Fibroblast of pulmonary artery (primary cell): Measurements from ENCODE around the gene TTLL10.
"Not testable (repeated sequence)": the region's sequence is repeated elsewhere in the genome, so short reads cannot be mapped to it uniquely, and the experiment has no call there.

Source experiments
- DNase-seq: peaks from one replicate; pipeline ENCODE4 v3.0.0-alpha.2; 2010; ENCODE audit warnings: low read depth
- H3K4me3 ChIP-seq: replicated peaks from 2 replicates; pipeline ENCODE4 v1.5.1; 2011; ENCODE audit warnings: low read depth, mild to moderate bottlenecking, control low read depth, low read length, moderate library complexity
- TF ChIP-seq, protein P1 (sequence below): IDR thresholded peaks from 2 replicates; pipeline ENCODE4 v1.5.1; 2011; ENCODE audit warnings: mild to moderate bottlenecking, control low read depth, low read length, inconsistent platforms; ENCODE audit errors: missing control alignments

The TTLL10 gene

DNA sequence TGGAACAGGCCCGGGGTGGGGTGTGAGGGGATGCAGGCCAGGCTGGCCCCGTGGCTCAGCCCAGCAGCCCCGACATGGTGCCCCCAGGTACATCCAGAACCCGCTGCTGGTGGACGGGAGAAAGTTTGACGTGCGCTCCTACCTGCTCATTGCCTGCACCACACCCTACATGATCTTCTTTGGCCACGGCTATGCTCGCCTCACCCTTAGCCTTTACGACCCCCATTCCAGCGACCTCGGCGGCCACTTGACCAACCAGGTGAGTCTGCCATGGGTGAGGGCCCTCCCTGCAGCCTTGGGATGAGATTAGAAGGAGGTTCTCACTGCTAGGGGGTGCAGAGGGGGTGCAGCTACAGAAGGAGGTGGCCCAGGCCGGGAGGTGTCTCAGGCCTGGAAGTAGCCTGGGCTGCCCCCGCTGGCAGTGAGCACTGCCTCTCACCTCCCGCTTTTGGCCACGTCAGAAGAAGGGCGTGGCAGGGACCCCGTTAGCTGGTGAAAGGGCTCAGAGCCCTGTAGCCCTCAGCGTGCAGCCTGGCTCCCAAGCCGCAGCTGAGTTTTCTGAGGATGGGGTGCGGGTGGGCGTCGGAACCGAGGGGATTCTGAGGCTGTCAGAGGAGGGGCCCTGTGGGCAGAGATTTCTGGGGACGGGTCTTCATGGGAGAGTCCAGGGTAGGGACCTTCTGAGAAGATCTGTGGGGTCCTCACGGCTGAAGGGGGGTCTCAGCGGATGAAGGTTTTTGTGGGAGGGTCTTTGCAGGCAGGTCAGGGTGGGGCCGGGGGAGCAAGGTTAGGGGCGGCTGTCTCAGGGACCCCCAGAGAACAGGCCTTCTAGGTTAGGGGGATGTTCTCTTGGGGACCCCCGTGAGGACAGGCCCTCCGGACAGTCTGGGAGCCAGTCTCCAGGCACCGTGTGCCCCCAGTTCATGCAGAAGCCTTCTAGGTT lies 10.4 kb downstream of the TTLL10 start:
- H3K4me3 ChIP-seq = no peak overlapping the region
- no peak for DNase-seq
- TF ChIP-seq, protein P1, sequence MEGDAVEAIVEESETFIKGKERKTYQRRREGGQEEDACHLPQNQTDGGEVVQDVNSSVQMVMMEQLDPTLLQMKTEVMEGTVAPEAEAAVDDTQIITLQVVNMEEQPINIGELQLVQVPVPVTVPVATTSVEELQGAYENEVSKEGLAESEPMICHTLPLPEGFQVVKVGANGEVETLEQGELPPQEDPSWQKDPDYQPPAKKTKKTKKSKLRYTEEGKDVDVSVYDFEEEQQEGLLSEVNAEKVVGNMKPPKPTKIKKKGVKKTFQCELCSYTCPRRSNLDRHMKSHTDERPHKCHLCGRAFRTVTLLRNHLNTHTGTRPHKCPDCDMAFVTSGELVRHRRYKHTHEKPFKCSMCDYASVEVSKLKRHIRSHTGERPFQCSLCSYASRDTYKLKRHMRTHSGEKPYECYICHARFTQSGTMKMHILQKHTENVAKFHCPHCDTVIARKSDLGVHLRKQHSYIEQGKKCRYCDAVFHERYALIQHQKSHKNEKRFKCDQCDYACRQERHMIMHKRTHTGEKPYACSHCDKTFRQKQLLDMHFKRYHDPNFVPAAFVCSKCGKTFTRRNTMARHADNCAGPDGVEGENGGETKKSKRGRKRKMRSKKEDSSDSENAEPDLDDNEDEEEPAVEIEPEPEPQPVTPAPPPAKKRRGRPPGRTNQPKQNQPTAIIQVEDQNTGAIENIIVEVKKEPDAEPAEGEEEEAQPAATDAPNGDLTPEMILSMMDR = no peak

DNA sequence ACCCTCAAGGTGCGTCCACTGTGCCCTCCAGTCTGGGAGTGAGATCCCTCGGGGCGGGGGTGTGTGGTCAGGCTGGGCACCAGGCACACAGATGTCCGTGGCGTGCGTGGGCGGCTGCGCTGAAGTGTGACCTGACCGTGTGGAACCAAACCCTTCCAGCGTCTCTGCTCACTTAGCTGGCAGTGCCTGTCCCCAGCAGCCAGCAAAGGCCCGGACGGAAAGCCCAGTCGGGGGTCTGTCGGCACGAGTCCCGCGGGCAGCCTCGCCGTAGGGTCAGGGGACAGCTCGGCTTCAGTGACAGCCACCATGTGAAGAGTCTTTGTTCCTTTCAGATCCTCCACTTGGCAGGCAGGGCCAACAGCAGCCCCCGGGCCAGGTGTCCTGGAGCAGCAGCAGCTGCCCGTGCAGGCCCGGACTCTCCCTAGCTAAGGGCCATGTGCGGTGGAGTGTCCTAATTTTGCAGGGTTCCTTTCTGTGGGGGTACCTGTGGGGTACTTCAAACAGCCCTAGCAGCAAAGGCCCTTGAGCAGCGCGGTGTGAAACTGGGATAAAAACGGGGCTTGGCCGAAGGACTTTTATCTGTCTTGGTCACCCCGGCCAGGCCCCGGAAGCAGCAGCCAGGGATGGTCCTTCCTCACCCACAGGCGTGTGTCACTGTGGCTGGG lies 11.6 kb downstream of the TTLL10 start:
- H3K4me3 ChIP-seq = no peak overlapping the region
- no peak for DNase-seq
- TF ChIP-seq, protein P1 = no peak

DNA sequence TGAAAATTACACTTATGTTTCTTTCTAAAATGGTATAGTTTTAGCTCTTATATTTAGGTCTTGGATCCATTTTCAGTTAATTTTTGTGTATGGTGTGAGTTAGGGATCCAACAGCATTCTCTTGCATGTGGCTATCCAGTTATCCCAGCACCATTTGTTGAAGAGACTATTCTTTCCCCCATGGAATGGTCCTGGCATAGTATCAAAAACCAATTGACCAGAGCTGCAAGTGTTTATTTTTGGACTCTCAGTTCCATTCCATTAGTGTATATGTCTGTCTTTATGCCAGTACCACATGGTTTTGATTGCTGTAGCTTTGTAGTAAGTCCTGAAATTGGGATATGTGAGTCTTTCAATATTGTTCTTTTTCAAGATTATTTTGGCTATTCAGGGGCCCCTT lies 14.3 kb downstream of the TTLL10 start:
- DNase-seq = no peak
- TF ChIP-seq, protein P1 = no peak
- no peak overlapping the region for H3K4me3 ChIP-seq

DNA sequence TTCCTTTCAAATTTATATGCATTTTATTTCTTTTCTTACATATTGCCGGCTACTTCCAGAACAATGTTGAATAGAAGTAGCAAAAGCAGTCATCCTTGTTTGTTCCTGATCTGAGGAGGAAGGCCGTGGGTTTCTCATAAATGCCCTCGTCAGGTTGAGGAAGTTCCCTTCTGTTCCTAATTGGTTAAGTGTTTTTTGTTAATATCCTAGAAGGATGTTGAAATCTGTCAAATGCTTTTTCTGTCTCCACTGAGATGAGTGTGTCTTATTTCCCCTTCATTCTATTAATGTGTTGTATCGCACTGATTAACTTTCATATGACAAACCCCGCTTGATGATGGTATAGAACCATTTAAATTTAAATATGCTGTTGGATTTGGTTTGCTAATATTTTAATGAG lies 15.4 kb downstream of the TTLL10 start:
- DNase-seq = no peak
- TF ChIP-seq, protein P1 = no peak

DNA sequence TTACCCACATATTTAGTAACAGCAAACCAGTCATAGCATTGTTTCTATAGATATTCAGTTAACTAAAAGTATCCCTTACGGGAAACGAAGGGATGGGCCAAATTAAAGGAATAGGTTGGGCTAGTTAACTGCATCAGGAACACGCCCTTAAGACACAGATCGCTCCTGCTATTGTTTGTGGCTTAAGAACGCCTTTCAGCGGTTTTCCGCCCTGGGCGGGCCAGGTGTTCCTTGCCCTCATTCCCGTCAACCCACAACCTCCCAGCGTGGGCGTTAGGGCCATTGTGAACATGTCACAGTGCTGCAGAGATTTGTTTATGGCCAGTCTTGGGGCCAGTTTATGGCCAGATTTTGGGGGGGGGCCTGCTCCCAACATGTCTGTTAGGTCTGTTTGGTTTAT lies 18.1 kb downstream of the TTLL10 start:
- no peak overlapping the region for H3K4me3 ChIP-seq
- DNase-seq = no peak
- TF ChIP-seq, protein P1 = no peak

More for the DNA sequence above, 15.4 kb downstream of the TTLL10 start:
- H3K4me3 ChIP-seq = no peak overlapping the region

DNA sequence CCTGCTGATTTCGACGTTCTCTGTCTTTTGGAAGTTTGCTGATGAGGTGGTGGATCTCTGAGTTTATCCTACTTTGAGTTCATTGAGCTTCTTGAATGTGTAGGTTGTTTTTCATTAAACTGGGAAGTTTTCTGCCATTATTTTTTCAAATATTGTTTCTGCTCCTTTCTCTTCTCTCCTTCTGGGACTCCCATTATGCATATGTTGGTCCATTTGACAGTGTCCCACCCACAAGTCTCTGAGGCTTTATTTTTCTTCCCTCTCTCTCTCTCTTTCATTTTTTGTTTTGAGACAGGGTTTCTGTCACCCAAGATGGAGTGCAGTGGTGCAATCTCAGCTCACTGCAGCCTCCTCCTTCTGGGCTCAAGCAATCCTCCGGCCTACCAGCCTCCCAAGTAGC lies 21.0 kb downstream of the TTLL10 start:
- TF ChIP-seq, protein P1 = no peak
- DNase-seq = peak; percentile 9
- no peak overlapping the region for H3K4me3 ChIP-seq

DNA sequence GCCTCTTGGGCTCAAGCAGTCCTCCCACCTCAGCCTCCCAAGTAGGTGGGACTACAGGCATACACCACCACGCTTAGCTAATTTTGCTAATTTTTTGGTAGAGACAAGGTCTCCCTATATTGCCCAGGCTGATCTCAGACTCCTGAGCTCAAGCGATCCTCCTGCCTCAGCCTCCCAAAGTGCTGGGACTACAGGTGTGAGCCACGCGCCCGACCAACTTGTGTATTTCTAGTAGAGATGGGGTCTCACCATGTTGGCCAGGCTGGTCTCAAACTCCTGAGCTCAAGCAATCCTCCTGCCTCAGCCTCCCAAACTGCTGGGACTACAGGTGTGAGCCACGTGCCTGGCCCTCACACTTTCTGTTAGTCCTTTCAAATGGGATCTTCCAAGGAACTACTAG lies 22.0 kb downstream of the TTLL10 start:
- DNase-seq, H3K4me3 ChIP-seq: not testable (repeated sequence)
